Amniotic epithelial cell (primary cell): ENCODE results near the gene C10orf90.
A peak's percentile ranks its signal among the peaks of the same experiment; 100 is the strongest.

Source experiments
- DNase-seq: peaks from one replicate; pipeline ENCODE4 v3.0.0-alpha.2; 2010; ENCODE audit warnings: low read depth

The C10orf90 gene

GRCh38 chr10:126501828-126502227 is 168.7 kb downstream of the C10orf90 start:
- no peak for DNase-seq

GRCh38 chr10:126500866-126501265 is 169.6 kb downstream of the C10orf90 start:
- peak; percentile 60 for DNase-seq

GRCh38 chr10:126500185-126500584 is 170.3 kb downstream of the C10orf90 start:
- DNase-seq = no peak

- no peak for DNase-seq
Measured at GRCh38 chr10:126499744-126500143, 170.7 kb downstream of the C10orf90 start.

GRCh38 chr10:126497672-126498071 is 172.8 kb downstream of the C10orf90 start:
- DNase-seq = no peak

GRCh38 chr10:126496771-126497545 is 173.5 kb downstream of the C10orf90 start:
- no peak for DNase-seq

- DNase-seq = no peak
Measured at GRCh38 chr10:126491476-126491875, 179.0 kb downstream of the C10orf90 start.

GRCh38 chr10:126481181-126481580 is 189.3 kb downstream of the C10orf90 start:
- DNase-seq = no peak

GRCh38 chr10:126480648-126481047 is 189.8 kb downstream of the C10orf90 start:
- no peak for DNase-seq

- no peak for DNase-seq
Measured at GRCh38 chr10:126479280-126479895, 191.1 kb downstream of the C10orf90 start.

- DNase-seq = no peak
Measured at GRCh38 chr10:126478546-126478945, 191.9 kb downstream of the C10orf90 start.

- DNase-seq = no peak
Measured at GRCh38 chr10:126476246-126476645, 194.2 kb downstream of the C10orf90 start.

GRCh38 chr10:126475074-126475691 is 195.3 kb downstream of the C10orf90 start:
- no peak for DNase-seq

- DNase-seq = no peak
Measured at GRCh38 chr10:126474031-126474430, 196.5 kb downstream of the C10orf90 start.

GRCh38 chr10:126470991-126471390 is 199.5 kb downstream of the C10orf90 start:
- no peak for DNase-seq

GRCh38 chr10:126469692-126470091 is 200.8 kb downstream of the C10orf90 start:
- no peak for DNase-seq

- peak; percentile 16 for DNase-seq
Measured at GRCh38 chr10:126468876-126469643, 201.4 kb downstream of the C10orf90 start.

GRCh38 chr10:126468467-126468866 is 202.0 kb downstream of the C10orf90 start:
- no peak for DNase-seq

- DNase-seq = no peak
Measured at GRCh38 chr10:126465771-126466170, 204.7 kb downstream of the C10orf90 start.

GRCh38 chr10:126463286-126463685 is 207.2 kb downstream of the C10orf90 start:
- no peak for DNase-seq

- DNase-seq = no peak
Measured at GRCh38 chr10:126461289-126461940, 209.1 kb downstream of the C10orf90 start.
